PC-9 (cell line): Measurements from ENCODE around the gene USP37. TPM values are rescaled to one million over a fixed set of nuclear protein-coding genes. Genes with fewer than 3 reads are reported as not detected.

ENCODE experiments used
- BruUV-seq: library from RNA; stranded (reverse); fragments of 400-500 nt; replicated peaks from 2 replicates; lab custom pipeline; 2021; lab: Mats Ljungman, UMichigan
- CTCF ChIA-PET: fragments of 300-600 bp; sonication (Branson Sonifier 250); formaldehyde crosslinking; loops from one replicate; lab custom pipeline; 2022; ENCODE audit warnings: antibody characterized with exemption; lab: Charles Lee
- POLR2A ChIA-PET: fragments of 300-600 bp; sonication (Branson Sonifier 250); formaldehyde crosslinking; loops from one replicate; lab custom pipeline; 2022; ENCODE audit warnings: antibody characterized with exemption; ENCODE audit not compliant: unreplicated experiment; lab: Charles Lee
- DNase-seq, 2 experiments: peaks; one replicate each; pipeline versions ENCODE4 v3.0.0 to v3.0.0-alpha.2; 2015 to 2022; ENCODE audit warnings: mixed read lengths in 1 of 2
- H2AFZ ChIP-seq: fragments of 200-600 bp; sonication (generic); 2 replicates; pipeline ENCODE4 v1.8.1; 2017; ENCODE audit warnings: antibody characterized with exemption
- H3F3A ChIP-seq: fragments of 200-600 bp; sonication (generic); 2 replicates; pipeline ENCODE4 v1.8.1; 2017; ENCODE audit warnings: antibody characterized with exemption, mild to moderate bottlenecking, low read depth; ENCODE audit not compliant: insufficient read depth
- H3K27ac ChIP-seq: fragments of 200-600 bp; sonication (generic); 2 replicates; pipeline ENCODE4 v1.6.1; 2016; ENCODE audit warnings: mixed run types
- H3K27me3 ChIP-seq: fragments of 200-600 bp; sonication (generic); 2 replicates; pipeline ENCODE4 v1.6.1; 2016; ENCODE audit warnings: low read depth, mixed run types; ENCODE audit not compliant: insufficient read depth
- H3K36me3 ChIP-seq: fragments of 200-600 bp; sonication (generic); 2 replicates; pipeline ENCODE4 v1.6.1; 2016; ENCODE audit warnings: low read depth, mixed run types
- H3K4me1 ChIP-seq: fragments of 200-600 bp; sonication (generic); replicated peaks from 2 replicates; pipeline ENCODE4 v1.6.1; 2016; ENCODE audit warnings: mixed run types; ENCODE audit not compliant: insufficient read depth
- H3K4me2 ChIP-seq: fragments of 200-600 bp; sonication (generic); 2 replicates; pipeline ENCODE4 v1.6.1; 2017; ENCODE audit warnings: mixed run types
- H3K4me3 ChIP-seq: fragments of 200-600 bp; sonication (generic); 2 replicates; pipeline ENCODE4 v1.6.1; 2016; ENCODE audit warnings: mixed run types
- H3K79me2 ChIP-seq: fragments of 200-600 bp; sonication (generic); 2 replicates; pipeline ENCODE4 v1.6.1; 2017; ENCODE audit warnings: low read depth, mixed run types
- H3K9me2 ChIP-seq: fragments of 200-600 bp; sonication (generic); 2 replicates; pipeline ENCODE4 v1.8.1; 2017; ENCODE audit warnings: mild to moderate bottlenecking; ENCODE audit not compliant: insufficient read depth
- H3K9me3 ChIP-seq: fragments of 200-600 bp; sonication (generic); 2 replicates; pipeline ENCODE4 v1.8.1; 2016; ENCODE audit warnings: low read depth; ENCODE audit not compliant: insufficient read depth
- H4K20me1 ChIP-seq: fragments of 200-600 bp; sonication (generic); 2 replicates; pipeline ENCODE4 v1.8.1; 2017; ENCODE audit not compliant: insufficient read depth
- EZH2 ChIP-seq: fragments of 200-600 bp; sonication (generic); IDR thresholded peaks from 2 replicates; pipeline ENCODE4 v1.8.0; 2017; ENCODE audit warnings: antibody characterized with exemption, low read depth
- intact Hi-C: fragments of 100-400 bp; cut with micrococcal nuclease; formaldehyde crosslinking; loops from one replicate; pipeline ENCODE4 v1.10.0; 2022; ENCODE audit not compliant: unreplicated experiment
- total RNA-seq: library from RNA; stranded (reverse); gene quantifications from 2 replicates; pipeline ENCODE4 v1.2.3, GENCODE V29; 2021
- TF ChIP-seq, protein P1 (sequence below): fragments of 200-600 bp; sonication (generic); conservative IDR thresholded peaks from 2 replicates; pipeline ENCODE4 v1.6.1; 2017; ENCODE audit warnings: mixed run types, antibody characterized with exemption, mild to moderate bottlenecking, moderate library complexity

The USP37 gene
- total RNA-seq, 1 experiment from 2014 or later = 15.4 TPM

DNA sequence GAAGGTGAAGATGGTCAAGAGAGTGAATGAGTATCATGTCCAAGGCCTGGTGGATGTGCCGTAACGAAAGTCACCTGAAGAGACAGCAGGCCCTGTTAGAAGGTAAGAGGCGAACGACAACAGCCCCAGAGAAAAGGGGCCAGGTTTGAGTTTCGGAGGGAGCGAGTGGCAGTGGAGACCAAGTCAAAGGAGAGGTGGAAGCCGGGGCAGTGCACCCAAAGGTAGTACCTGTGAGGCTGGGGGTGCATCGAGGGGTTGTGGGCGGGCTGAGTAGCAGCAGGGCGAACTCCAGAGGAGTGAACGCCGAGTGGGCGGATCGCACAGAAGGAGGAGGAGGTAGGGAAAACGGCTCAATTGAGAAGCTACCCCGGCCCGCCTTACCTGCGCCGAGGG lies 358 bp downstream of the USP37 start:
- TSS peak; percentile 50 for BruUV-seq
- intact Hi-C loops = loop anchor here (1.0 to 5.0 kb wide), 4 partner anchors 91 to 282 kb away; partner anchors contain the start of genes BCS1L, TMBIM1 and ZNF142
- POLR2A ChIA-PET = interaction anchor here (0.6 kb wide), 1 partner anchor 159 kb away, joined by 5 read pairs; no protein-coding TSS in a partner anchor

DNA sequence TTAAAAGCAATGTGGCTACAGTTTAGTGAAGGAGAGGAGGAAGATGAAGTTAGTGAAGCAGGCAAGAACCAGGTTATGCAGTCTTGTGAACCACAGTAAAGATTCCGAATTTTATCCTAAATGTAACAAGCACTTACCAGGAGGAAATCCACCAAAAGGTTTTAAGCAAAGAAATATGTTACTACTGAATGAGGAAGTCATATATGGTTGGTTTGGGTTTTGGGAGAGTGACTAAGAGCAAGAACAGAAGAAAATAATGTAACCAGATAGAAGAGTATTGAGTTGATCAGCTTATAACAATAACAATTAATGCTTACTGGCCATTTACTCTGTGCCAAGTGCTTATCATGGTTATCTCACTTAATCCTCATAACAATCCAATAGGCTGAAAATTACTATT lies 1.9 kb downstream of the USP37 start:
- H3K36me3 ChIP-seq = peaks cover 8% of the 10 kb centered on the region; the same call in 1 of the 2 replicates
- peaks cover 65% of the 10 kb centered on the region for H3K79me2 ChIP-seq
- H3K4me3 ChIP-seq = no peak overlapping the region
- BruUV-seq = no TSS peak
- peak overlapping the region; percentile 84 for H3K4me2 ChIP-seq
- POLR2A ChIA-PET = no interaction called here
- H2AFZ ChIP-seq = no peak overlapping the region
- no peak overlapping the region for H3K27ac ChIP-seq
- peaks cover 16% of the 10 kb centered on the region; the same call in 1 of the 2 replicates for H4K20me1 ChIP-seq
- H3K27me3 ChIP-seq = no peaks in the 10 kb centered on the region
- peaks cover 29% of the 10 kb centered on the region for H3K4me1 ChIP-seq
- peaks cover 12% of the 10 kb centered on the region for H3F3A ChIP-seq
- no peak for DNase-seq
- intact Hi-C loops = loop anchor here (5.0 kb wide), 1 partner anchor 274 kb away; the partner anchor contains the start of gene TMBIM1
- H3K9me2 ChIP-seq = no peaks in the 10 kb centered on the region
- H3K9me3 ChIP-seq = no peaks in the 10 kb centered on the region
- no peak for TF ChIP-seq EZH2
- TF ChIP-seq, protein P1, sequence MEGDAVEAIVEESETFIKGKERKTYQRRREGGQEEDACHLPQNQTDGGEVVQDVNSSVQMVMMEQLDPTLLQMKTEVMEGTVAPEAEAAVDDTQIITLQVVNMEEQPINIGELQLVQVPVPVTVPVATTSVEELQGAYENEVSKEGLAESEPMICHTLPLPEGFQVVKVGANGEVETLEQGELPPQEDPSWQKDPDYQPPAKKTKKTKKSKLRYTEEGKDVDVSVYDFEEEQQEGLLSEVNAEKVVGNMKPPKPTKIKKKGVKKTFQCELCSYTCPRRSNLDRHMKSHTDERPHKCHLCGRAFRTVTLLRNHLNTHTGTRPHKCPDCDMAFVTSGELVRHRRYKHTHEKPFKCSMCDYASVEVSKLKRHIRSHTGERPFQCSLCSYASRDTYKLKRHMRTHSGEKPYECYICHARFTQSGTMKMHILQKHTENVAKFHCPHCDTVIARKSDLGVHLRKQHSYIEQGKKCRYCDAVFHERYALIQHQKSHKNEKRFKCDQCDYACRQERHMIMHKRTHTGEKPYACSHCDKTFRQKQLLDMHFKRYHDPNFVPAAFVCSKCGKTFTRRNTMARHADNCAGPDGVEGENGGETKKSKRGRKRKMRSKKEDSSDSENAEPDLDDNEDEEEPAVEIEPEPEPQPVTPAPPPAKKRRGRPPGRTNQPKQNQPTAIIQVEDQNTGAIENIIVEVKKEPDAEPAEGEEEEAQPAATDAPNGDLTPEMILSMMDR = no peak
- CTCF ChIA-PET = no interaction called here

More for the DNA sequence above, 358 bp downstream of the USP37 start:
- H3K9me2 ChIP-seq = no peaks in the 10 kb centered on the region
- H3F3A ChIP-seq = peaks cover 12% of the 10 kb centered on the region
- H3K79me2 ChIP-seq = peaks cover 80% of the 10 kb centered on the region
- TF ChIP-seq, protein P1 = no peak
- no peak for TF ChIP-seq EZH2
- H3K27ac ChIP-seq = peak overlapping the region; percentile 15; the same call in 1 of the 2 replicates
- peak overlapping the region; percentile 90 for H3K4me3 ChIP-seq
- CTCF ChIA-PET = no interaction called here
- peaks cover 15% of the 10 kb centered on the region; the same call in 1 of the 2 replicates for H3K36me3 ChIP-seq
- H2AFZ ChIP-seq = peak overlapping the region; percentile 97
- H3K4me1 ChIP-seq = peaks cover 29% of the 10 kb centered on the region
- peak overlapping the region; percentile 84 for H3K4me2 ChIP-seq
- H3K27me3 ChIP-seq = no peaks in the 10 kb centered on the region
- no peak for DNase-seq
- no peaks in the 10 kb centered on the region for H3K9me3 ChIP-seq
- H4K20me1 ChIP-seq = peaks cover 18% of the 10 kb centered on the region; the same call in 1 of the 2 replicates

DNA sequence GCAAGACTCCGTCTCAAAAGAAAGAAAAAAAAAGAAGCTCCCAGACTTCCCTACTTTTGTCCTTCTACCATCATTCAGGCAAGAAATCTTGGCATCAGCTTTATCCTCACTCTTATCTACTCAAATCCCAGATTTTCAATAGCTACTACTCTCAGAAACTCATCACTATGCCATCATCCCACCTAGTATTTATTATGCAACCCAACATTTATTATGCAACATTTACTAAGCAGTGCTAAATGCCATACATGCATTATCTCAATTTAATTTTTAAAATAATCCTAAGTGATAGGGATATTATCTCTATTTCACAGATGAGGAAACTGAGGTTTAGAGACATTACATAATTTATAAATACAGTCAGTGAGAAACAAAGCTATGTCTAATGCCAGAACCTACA lies 4.1 kb downstream of the USP37 start:
- BruUV-seq = no TSS peak
- no peak for DNase-seq
- no peaks in the 10 kb centered on the region for H3K9me2 ChIP-seq
- intact Hi-C loops = no loop called here
- peaks cover 6% of the 10 kb centered on the region; the same call in 1 of the 2 replicates for H3F3A ChIP-seq
- no peak overlapping the region for H3K4me3 ChIP-seq
- 0 out of 2 replicates have a peak, but pooled peaks cover 4% of the 10 kb centered on the region for H3K36me3 ChIP-seq
- no peak overlapping the region for H2AFZ ChIP-seq
- no peak for TF ChIP-seq EZH2
- TF ChIP-seq, protein P1 = no peak
- no peak overlapping the region for H3K27ac ChIP-seq
- H4K20me1 ChIP-seq = no peaks in the 10 kb centered on the region; the same call in 1 of the 2 replicates
- POLR2A ChIA-PET = interaction anchor here (0.5 to 0.7 kb wide), 2 partner anchors 20 to 55 kb away, joined by 3 to 8 read pairs; no protein-coding TSS in a partner anchor
- no peaks in the 10 kb centered on the region for H3K27me3 ChIP-seq
- peaks cover 42% of the 10 kb centered on the region for H3K79me2 ChIP-seq
- CTCF ChIA-PET = interaction anchor here (0.6 to 0.7 kb wide), 2 partner anchors 77 to 98 kb away, joined by 3 to 5 read pairs; no protein-coding TSS in a partner anchor
- no peak overlapping the region for H3K4me2 ChIP-seq
- no peaks in the 10 kb centered on the region for H3K9me3 ChIP-seq
- H3K4me1 ChIP-seq = peaks cover 14% of the 10 kb centered on the region
